Breast epithelium (tissue), 3 donors: ENCODE measurements around the gene SPRING1.

Source experiments
- POLR2AphosphoS5 ChIP-seq, 3 donors: sonication (generic); formaldehyde crosslinking; IDR thresholded peaks; one replicate each; pipeline ENCODE4 v1.6.1; 2017; ENCODE audit warnings: antibody characterized with exemption in 3 of 3
- TF ChIP-seq, protein P1 (sequence below), 3 donors: fragments of 450-650 bp; IDR thresholded peaks; one replicate each; pipeline ENCODE4 v1.5.1; 2016 to 2017; ENCODE audit warnings: antibody characterized with exemption in 3 of 3, mild to moderate bottlenecking in 3 of 3, moderate library complexity in 3 of 3

DNA sequence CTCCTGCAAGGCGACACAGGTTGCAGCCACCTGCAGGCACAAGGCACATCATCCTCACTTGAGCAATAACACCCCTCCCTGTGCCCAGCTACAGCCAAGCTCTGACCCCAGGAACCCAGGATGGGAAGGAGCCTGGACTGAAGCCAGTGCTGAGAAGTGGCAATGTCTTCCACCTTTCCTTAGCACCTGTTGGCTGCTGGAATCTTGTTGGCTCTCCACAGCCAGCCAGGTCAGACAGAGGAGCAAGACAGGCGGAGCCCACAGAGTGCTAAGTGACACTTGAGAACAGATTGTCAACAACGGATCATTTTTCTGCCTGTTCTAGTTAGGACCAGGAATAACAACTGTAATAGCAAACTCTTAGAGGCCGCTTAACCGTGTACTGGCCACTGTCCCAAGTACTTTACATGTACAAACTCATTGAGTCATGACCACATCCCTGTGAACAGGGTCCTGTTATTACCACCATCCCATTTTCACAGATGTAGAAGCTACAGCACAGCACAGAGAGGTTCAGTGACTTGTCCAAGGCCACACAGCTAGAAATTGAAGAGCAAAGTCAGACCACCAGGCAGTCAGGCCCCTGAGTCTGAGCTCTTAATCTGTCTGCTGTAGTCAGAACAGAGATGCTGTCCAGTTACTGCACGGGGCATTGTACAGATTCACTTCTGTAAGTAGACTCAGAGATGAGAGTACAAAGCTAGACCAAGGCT, 45.8 kb upstream of the SPRING1 start:
- TF ChIP-seq, protein P1, sequence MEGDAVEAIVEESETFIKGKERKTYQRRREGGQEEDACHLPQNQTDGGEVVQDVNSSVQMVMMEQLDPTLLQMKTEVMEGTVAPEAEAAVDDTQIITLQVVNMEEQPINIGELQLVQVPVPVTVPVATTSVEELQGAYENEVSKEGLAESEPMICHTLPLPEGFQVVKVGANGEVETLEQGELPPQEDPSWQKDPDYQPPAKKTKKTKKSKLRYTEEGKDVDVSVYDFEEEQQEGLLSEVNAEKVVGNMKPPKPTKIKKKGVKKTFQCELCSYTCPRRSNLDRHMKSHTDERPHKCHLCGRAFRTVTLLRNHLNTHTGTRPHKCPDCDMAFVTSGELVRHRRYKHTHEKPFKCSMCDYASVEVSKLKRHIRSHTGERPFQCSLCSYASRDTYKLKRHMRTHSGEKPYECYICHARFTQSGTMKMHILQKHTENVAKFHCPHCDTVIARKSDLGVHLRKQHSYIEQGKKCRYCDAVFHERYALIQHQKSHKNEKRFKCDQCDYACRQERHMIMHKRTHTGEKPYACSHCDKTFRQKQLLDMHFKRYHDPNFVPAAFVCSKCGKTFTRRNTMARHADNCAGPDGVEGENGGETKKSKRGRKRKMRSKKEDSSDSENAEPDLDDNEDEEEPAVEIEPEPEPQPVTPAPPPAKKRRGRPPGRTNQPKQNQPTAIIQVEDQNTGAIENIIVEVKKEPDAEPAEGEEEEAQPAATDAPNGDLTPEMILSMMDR (IDR thresholded peaks at IDR 0.05): no peak
- TF ChIP-seq POLR2AphosphoS5 (IDR thresholded peaks at IDR 0.05): no peak
